Immature natural killer cell (primary cell): Measurements from ENCODE around the gene MTFR1L. TPM values are rescaled to one million over a fixed set of nuclear protein-coding genes. Genes with fewer than 3 reads are reported as not detected.
A peak's percentile ranks its signal among the peaks of the same experiment; 100 is the strongest.

ENCODE experiments used
- DNase-seq, 3 donors: peaks; one replicate each; pipeline ENCODE4 v3.0.0; 2022; ENCODE audit warnings: mixed read lengths in 1 of 3
- H3K27ac Mint-ChIP-seq, 6 donors: one replicate each; pipeline ENCODE4 v1.8.0; 2020; ENCODE audit warnings: mixed read lengths in 6 of 6, mild to moderate bottlenecking in 5 of 6, inconsistent platforms in 4 of 6, moderate library complexity in 3 of 6
- H3K27me3 Mint-ChIP-seq, 3 donors: one replicate each; pipeline ENCODE4 v1.8.0; 2020 to 2021; ENCODE audit warnings: low read depth in 3 of 3, mild to moderate bottlenecking in 3 of 3, mixed read lengths in 3 of 3, moderate library complexity in 3 of 3, inconsistent platforms in 1 of 3
- H3K36me3 Mint-ChIP-seq, 3 donors: one replicate each; pipeline ENCODE4 v1.8.0; 2020; ENCODE audit warnings: mixed read lengths in 3 of 3, inconsistent platforms in 2 of 3, mild to moderate bottlenecking in 2 of 3
- H3K4me1 Mint-ChIP-seq, 2 donors: one replicate each; pipeline ENCODE4 v1.8.0; 2020; ENCODE audit warnings: inconsistent platforms in 2 of 2, mild to moderate bottlenecking in 2 of 2, mixed read lengths in 2 of 2, moderate library complexity in 1 of 2
- H3K4me3 Mint-ChIP-seq, 5 donors: one replicate each; pipeline ENCODE4 v1.8.0; 2020; ENCODE audit warnings: mild to moderate bottlenecking in 5 of 5, mixed read lengths in 5 of 5, inconsistent platforms in 3 of 5, moderate library complexity in 3 of 5
- H3K9me3 Mint-ChIP-seq, 6 donors: one replicate each; pipeline ENCODE4 v1.8.0; 2020; ENCODE audit warnings: mild to moderate bottlenecking in 6 of 6, mixed read lengths in 6 of 6, inconsistent platforms in 4 of 6, moderate library complexity in 3 of 6
- polyA plus RNA-seq, 3 donors: library from polyadenylated mRNA; unstranded; fragments of 300-500 nt; fragmentation: Illumina TruSeq; gene quantifications; one replicate each; pipeline ENCODE4 v1.2.3, GENCODE V29; 2021

MTFR1L gene
- polyA plus RNA-seq, 3 donors from 2014 or later = 36.0 to 66.5 (median 43.5) TPM

DNA sequence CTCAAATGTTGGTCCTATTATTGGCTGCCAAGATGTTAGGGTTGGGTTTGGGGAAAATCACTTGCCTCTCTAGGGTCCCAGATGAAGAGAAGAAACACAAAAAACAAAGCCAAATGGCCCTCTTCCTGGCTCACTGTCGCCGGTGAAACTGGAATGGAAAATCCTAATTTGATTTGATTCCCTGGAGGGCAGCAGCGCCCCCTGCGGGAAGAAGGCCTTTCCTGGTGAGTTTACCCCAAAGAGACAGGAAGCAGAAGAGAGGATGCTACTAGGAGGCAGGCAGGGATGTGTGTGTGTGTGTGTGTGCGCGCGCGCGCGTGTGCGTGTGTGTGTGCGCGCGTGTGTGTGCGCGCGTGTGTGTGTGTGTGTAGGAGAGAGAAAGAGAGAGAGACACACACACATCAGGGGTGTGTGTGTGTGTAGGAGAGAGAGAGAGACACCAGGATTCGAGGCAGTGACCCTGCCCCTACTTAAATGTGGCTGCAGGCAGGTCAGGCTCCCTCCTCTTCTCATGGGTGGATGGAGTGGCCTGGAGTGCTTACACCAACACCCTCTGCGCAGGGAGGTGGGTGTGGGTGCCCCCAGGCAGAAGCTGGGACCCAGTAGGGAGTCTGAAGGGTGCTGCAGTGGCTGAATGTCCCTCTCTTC is 22.8 kb upstream of the MTFR1L start:
- Mint-ChIP-seq H3K27me3 (peaks cover 5 to 11% (median 9%) of the 10 kb centered on the region in 3 donors), H3K4me3 (peak overlapping the region in 4 of 5 donors; percentile 13 to 50 (median 32)), H3K4me1 (peaks cover 26 to 31% of the 10 kb centered on the region in 2 donors), H3K27ac (peak overlapping the region in 4 of 6 donors; percentile 0 to 33 (median 28)), H3K9me3 (no peaks in the 10 kb centered on the region), H3K36me3 (no peaks in the 10 kb centered on the region)
- peak; percentile 50 to 65 (median 58) for DNase-seq

DNA sequence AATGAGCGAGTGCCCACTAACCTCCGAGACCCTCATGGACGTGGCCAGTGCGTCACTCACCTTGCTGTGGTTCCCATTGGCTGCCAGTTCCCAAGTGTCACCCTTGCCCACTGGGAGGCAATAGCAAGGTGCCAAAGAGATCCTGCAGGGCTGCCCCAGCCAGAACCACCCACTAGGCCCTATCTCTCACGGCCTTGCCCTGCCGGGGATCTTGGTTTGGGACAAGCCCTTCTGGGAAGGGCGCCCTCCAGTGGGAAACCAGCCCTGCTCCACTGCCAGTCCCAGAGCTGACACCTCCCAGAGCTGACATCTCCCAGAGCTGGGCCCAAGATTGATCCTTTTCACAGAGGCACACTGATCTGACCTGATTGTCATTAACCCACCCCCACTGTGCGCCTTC is 21.8 kb upstream of the MTFR1L start:
- no peaks in the 10 kb centered on the region for H3K36me3 Mint-ChIP-seq
- H3K9me3 Mint-ChIP-seq = no peaks in the 10 kb centered on the region
- H3K27ac Mint-ChIP-seq = no peak overlapping the region
- H3K4me3 Mint-ChIP-seq = peak overlapping the region in 2 of 5 donors; percentile 19 to 39
- H3K27me3 Mint-ChIP-seq = peaks cover 4 to 9% (median 9%) of the 10 kb centered on the region in 3 donors
- DNase-seq = no peak
- H3K4me1 Mint-ChIP-seq = peaks cover 26 to 31% of the 10 kb centered on the region in 2 donors

DNA sequence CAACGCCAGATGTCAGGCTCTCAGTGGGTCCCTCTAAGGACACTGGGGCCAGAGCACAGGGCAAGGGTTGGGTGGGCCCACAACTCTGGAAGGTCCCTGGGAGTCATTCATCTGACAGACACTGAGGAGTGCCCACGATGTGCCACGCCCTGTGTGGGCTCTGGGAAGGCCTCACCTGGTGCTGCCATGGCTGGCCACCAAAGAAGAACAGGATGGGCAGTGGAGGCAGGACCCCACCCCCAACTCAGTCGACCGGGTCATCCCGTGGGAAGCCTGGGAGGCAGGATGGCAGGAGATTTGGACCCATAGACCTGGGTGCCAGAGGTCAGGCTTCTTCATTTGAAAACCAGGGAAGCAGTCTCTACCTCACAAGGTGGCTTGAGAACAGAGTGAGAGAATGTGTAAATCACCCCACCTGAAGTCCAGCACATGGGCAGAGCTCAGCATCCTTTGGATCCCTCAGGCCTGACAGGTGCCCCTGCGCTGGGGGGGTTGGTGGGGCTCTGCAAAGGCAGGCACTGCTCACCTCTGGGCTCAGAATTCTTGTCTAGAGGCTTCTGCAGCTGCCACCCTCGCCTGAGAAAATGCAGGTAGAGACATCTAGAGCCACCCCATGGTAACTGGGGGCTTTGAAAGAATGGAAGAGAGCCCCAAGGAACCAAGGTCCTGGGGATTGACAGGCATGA is 20.9 kb upstream of the MTFR1L start:
- H3K36me3 Mint-ChIP-seq = no peaks in the 10 kb centered on the region
- H3K27ac Mint-ChIP-seq = peak overlapping the region in 2 of 6 donors; percentile 56 to 60
- peak overlapping the region; percentile 63 to 78 (median 70) for H3K4me3 Mint-ChIP-seq
- DNase-seq = no peak
- H3K27me3 Mint-ChIP-seq = peaks cover 4 to 9% (median 9%) of the 10 kb centered on the region in 3 donors
- H3K4me1 Mint-ChIP-seq = peaks cover 26 to 31% of the 10 kb centered on the region in 2 donors
- H3K9me3 Mint-ChIP-seq = no peaks in the 10 kb centered on the region

DNA sequence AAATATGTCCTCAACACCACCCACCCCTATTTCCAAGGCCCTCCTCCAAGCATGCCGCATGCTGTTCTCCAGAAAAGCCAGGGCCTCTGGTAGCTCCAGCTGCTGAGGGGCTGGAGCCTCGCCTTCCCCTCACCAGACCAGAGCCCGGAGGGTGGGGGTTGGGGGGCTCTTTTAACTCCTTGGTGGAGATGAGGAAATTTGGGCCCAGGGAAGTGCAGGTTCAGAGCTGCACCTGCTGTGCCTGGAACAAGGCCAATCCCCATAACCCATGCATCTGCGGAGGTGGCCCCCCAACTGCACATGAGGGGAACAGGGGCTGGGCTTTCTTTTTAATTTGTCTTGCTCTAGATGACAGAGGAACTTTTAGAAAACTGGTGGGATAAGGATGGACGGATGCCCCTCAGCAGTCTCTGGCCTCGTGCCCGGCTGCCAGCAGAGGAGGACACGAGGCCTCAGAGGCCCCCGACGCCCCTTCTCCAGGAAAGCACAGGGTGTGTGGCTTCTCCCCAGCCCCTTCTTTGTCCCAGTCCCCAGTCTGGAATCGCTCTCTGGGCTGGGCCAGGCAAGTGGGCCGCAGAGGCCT is 20.3 kb upstream of the MTFR1L start:
- peaks cover 4 to 9% (median 9%) of the 10 kb centered on the region in 3 donors for H3K27me3 Mint-ChIP-seq
- H3K9me3 Mint-ChIP-seq = no peaks in the 10 kb centered on the region
- peak overlapping the region; percentile 63 to 78 (median 70) for H3K4me3 Mint-ChIP-seq
- H3K27ac Mint-ChIP-seq = peak overlapping the region; percentile 30 to 72 (median 55)
- peaks cover 26 to 31% of the 10 kb centered on the region in 2 donors for H3K4me1 Mint-ChIP-seq
- no peaks in the 10 kb centered on the region for H3K36me3 Mint-ChIP-seq
- DNase-seq = no peak

DNA sequence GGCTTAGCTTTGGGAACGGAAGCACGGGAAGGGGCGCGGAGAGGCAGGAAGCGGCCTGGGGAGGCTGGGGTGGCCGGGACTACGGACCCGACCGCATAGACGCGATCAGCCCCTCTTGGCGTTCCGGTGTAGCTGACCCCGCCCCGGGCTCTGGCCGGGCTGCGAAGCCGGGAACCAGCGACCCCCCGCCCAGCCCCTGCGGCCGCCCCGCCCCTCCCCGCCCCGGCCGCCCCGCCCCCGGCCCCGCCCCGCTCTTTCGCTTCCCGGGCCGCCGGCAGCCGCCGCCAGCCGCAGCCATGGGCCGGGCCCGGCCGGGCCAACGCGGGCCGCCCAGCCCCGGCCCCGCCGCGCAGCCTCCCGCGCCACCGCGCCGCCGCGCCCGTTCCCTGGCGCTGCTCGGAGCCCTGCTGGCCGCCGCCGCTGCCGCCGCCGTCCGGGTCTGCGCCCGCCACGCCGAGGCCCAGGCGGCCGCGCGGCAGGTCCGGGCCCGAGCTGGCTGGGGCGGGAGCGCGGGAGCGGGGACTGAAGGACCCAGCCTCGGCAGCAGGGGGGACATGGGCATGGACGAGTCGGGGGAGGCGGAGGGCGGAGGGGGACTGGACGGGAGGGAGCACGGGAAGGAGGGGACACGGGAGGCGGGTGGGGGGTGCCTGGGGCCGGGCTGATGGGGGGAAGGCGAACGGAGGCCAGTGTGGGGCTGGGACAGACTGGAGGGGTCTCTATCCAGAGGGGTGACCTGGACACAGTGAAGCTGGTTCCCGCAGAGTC is 19.6 kb upstream of the MTFR1L start, which contains the start of gene SELENON:
TSS of gene SELENON (plus strand) at position 259 of the 768 bp plus-strand sequence. CDS start at position 297, 38 bp downstream.
- no peaks in the 10 kb centered on the region for H3K36me3 Mint-ChIP-seq
- H3K4me1 Mint-ChIP-seq = peaks cover 26 to 31% of the 10 kb centered on the region in 2 donors
- DNase-seq = peak in 2 of 3 donors; percentile 35 to 36
- H3K27me3 Mint-ChIP-seq = peaks cover 4 to 10% (median 5%) of the 10 kb centered on the region in 3 donors
- peak within 1 kb of the TSS; percentile 30 to 82 (median 62) for H3K27ac Mint-ChIP-seq
- peak within 1 kb of the TSS; percentile 78 to 81 (median 79) for H3K4me3 Mint-ChIP-seq
- no peaks in the 10 kb centered on the region for H3K9me3 Mint-ChIP-seq

DNA sequence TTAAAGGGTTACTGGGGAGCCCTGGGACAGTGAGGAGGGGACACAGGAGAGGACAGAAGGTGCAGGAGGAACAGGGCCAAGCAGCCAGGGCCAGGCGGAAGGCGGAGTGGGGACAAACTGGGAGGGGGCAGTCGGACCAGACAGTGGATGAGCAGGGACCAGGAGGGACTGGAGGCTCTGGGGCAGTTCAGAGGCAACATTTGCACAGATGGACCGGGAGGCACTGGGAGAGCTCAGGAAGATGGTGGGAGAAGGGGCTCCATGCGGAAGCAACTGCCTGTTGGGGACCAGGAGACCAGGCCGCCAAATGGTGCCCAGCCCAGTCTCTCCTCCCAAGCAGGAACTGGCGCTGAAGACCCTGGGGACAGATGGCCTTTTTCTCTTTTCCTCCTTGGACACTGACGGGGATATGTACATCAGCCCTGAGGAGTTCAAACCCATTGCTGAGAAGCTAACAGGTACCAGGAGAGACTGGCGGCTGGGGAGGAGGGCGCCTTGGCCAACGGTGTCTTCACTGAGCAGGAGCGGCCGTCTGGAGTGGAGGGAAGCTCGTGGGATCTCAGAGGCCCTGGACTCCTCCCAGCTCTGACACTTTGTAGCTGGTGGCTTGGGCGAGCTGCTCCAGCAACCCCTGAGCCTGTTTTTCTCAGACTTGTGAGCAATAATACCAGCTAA is 18.9 kb upstream of the MTFR1L start:
- Mint-ChIP-seq H3K4me1 (peaks cover 26 to 31% of the 10 kb centered on the region in 2 donors), H3K27ac (peak overlapping the region in 4 of 6 donors; percentile 19 to 82 (median 22))

DNA sequence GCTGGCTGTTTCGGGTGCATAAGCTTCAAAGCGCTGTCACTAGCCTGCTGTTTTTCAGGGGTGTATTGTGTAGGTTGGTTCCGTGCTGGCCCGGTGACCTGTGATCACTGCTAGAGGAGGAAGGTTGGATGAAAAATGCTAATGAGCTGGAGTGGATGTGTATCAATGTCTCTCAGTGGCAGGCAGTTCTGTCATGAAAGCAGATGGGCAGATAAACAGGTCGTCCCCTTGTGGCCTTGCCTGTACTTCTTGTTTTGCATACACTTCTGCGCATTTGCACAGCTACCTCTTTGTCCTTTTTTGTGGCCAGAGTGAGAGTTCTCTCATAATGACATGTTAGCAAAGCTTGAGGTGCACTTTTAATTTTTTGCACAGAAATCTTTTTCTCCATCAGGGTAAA is 16.8 kb upstream of the MTFR1L start:
- H3K36me3 Mint-ChIP-seq = peaks cover 4 to 8% (median 4%) of the 10 kb centered on the region in 3 donors
- no peak for DNase-seq
- peaks cover 9 to 14% of the 10 kb centered on the region in 2 donors for H3K4me1 Mint-ChIP-seq
- no peaks in the 10 kb centered on the region for H3K9me3 Mint-ChIP-seq
- H3K4me3 Mint-ChIP-seq = peak overlapping the region in 1 of 5 donors; percentile 20
- peaks cover 3 to 6% (median 4%) of the 10 kb centered on the region in 3 donors for H3K27me3 Mint-ChIP-seq
- H3K27ac Mint-ChIP-seq = no peak overlapping the region

More for the DNA sequence above, 18.9 kb upstream of the MTFR1L start:
- Mint-ChIP-seq H3K36me3 (peaks cover 0 to 4% (median 2%) of the 10 kb centered on the region in 3 donors), H3K27me3 (peaks cover 4 to 10% (median 5%) of the 10 kb centered on the region in 3 donors), H3K9me3 (no peaks in the 10 kb centered on the region), H3K4me3 (peak overlapping the region; percentile 78 to 81 (median 79))
- no peak for DNase-seq

DNA sequence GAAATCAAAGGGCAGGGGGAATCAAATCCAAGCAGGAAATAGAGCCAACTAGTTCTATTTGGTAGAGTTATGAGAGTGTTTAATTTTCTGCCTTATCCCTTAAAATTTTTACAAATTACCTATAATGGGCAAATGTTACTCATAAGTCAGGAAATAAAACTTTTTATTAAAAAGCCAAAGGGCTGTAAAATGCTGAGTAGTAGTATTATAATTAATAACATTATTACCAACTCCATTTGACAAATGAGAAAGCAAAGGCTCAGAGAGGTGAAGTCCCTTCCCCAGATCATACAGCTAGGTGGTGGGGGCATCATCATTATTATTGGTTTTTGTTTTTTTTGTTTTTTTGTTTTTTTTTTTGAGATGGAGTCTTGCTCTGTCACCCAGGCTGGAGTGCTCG is 16.4 kb upstream of the MTFR1L start:
- Mint-ChIP-seq H3K36me3 (peaks cover 4 to 8% (median 4%) of the 10 kb centered on the region in 3 donors), H3K4me1 (peaks cover 9 to 11% of the 10 kb centered on the region in 2 donors), H3K27me3 (peaks cover 3 to 6% (median 4%) of the 10 kb centered on the region in 3 donors), H3K9me3 (no peaks in the 10 kb centered on the region), H3K4me3 (no peak overlapping the region), H3K27ac (no peak overlapping the region)
- no peak for DNase-seq

DNA sequence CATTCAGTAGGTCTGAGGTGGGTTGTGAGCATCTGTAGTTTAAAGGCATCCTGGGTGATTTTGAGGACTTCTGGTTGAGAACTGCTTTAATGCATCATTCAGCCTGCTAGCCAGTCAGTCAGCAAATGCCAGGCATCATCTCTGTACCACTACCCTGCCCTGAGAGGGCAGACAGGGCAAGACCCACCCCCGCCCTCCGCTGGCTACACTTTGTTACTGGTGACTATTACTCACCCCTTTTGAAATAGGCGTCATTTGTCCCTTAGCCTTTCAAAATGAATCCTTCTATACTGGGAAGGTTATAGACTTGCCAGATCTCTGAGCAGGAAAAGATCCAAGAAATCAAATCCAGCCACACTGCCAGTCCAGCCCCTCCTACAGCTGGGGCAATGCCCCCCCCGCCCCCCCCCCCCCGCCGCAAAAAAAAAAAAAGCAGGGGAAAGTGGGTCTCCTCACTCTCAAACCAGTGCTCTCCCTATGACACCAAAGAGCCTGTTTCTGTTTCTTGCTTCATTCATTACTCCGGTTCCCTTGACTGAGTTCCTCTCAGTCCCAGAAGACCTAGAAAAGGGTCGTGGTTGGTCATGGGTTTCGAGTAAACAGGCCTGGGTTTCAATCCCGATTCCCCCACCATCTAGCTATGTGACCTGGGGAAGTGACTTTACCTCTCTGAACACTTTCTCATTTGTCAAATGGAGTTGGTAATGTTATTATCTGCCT is 15.3 kb upstream of the MTFR1L start:
- H3K4me3 Mint-ChIP-seq = no peak overlapping the region
- no peaks in the 10 kb centered on the region for H3K9me3 Mint-ChIP-seq
- H3K4me1 Mint-ChIP-seq = peaks cover 6 to 7% of the 10 kb centered on the region in 2 donors
- H3K27me3 Mint-ChIP-seq = peaks cover 0 to 6% (median 3%) of the 10 kb centered on the region in 3 donors
- DNase-seq = no peak
- peaks cover 4 to 8% (median 4%) of the 10 kb centered on the region in 3 donors for H3K36me3 Mint-ChIP-seq
- H3K27ac Mint-ChIP-seq = peak overlapping the region in 1 of 6 donors; percentile 46

DNA sequence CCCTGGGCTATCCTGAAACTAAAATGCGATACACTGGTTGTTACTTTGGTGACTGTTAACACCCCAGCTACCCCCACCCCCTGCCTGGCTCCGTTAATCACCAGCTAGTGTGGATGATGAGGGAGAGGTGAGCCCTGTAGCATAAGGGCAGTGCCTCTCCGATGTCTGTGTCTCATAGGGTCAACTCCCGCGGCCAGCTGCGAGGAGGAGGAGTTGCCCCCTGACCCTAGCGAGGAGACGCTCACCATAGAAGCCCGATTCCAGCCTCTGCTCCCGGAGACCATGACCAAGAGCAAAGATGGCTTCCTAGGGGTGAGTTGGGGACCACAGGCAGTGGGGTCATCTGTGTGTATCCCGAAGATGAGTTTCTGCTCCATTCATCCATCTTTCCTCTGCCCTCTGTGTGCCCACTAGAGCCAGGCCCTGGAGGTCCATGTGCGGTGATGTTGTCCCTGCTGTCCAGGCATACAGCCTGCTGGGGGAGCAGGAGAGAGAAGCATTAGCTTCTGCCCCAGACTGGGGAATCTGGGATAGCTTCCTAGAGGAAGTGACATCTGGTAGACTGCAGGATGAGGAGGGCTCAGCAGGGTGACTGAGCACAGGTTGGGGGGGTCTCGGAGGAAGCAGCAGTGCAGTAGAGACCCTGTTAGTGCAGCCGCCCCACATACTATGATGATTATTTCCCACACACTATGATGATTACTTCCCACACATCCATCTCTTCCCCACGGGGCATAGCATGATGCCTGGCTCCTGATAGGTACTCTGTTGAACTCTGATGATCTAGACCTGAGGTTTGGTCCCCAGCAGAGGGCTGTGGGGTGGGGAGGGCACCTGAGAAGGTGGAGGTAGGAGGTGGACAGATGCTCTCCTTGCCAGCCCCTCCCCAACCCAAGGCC is 14.5 kb upstream of the MTFR1L start:
- Mint-ChIP-seq H3K4me3 (no peak overlapping the region), H3K36me3 (peaks cover 4 to 8% (median 4%) of the 10 kb centered on the region in 3 donors), H3K9me3 (no peaks in the 10 kb centered on the region), H3K4me1 (peaks cover 4 to 7% of the 10 kb centered on the region in 2 donors), H3K27me3 (peaks cover 0 to 3% (median 2%) of the 10 kb centered on the region in 3 donors), H3K27ac (peak overlapping the region in 1 of 6 donors; percentile 46)
- DNase-seq = no peak

DNA sequence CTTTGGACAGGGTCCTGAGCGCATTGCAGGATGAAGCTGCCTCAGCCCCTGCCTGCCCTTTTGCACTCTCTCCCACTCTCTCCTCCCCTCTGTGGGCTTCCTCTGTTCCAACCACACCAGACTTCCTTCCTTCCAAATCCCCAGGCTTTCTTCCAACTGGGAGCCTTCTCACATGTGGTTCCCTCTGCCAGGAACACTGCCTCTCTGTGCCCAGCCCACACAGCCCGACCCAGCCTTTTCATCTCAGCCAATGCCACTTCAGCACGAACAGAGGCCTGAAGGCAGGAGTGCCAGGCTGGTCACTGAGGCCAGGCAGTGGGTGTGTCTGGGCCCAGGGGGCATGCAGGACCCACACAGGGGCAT is 13.9 kb upstream of the MTFR1L start:
- peaks cover 0 to 2% (median 0%) of the 10 kb centered on the region in 3 donors for H3K27me3 Mint-ChIP-seq
- DNase-seq = no peak
- H3K9me3 Mint-ChIP-seq = no peaks in the 10 kb centered on the region
- no peak overlapping the region for H3K4me3 Mint-ChIP-seq
- peaks cover 1 to 2% of the 10 kb centered on the region in 2 donors for H3K4me1 Mint-ChIP-seq
- peaks cover 4 to 8% (median 4%) of the 10 kb centered on the region in 3 donors for H3K36me3 Mint-ChIP-seq
- H3K27ac Mint-ChIP-seq = no peak overlapping the region
